Thyroid gland (tissue), 4 donors: ENCODE results near the gene TFB2M. TPM values are rescaled to one million over a fixed set of nuclear protein-coding genes. Genes with fewer than 3 reads are reported as not detected.
"Not testable (repeated sequence)": the region's sequence is repeated elsewhere in the genome, so short reads cannot be mapped to it uniquely, and the experiment has no call there.

Source experiments
- DNase-seq, 2 donors: peaks; one replicate each; pipeline ENCODE4 v3.0.0-alpha.2; 2019
- H3K27ac ChIP-seq, 3 donors: fragments of 200-600 bp; sonication (generic); 1 replicate in 2 of 3; 2 replicates in 1 of 3; pipeline ENCODE4 v1.5.1; 2016 to 2019; ENCODE audit warnings: mild to moderate bottlenecking in 1 of 3, moderate library complexity in 1 of 3
- H3K27me3 ChIP-seq: fragments of 200-600 bp; sonication (generic); one replicate; pipeline ENCODE4 v1.5.1; 2019
- H3K36me3 ChIP-seq, 2 donors: fragments of 200-600 bp; sonication (generic); one replicate each; pipeline ENCODE4 v1.5.1; 2016 to 2019
- H3K4me1 ChIP-seq, 2 donors: fragments of 200-600 bp; sonication (generic); one replicate each; pipeline ENCODE4 v1.5.1; 2017 to 2019
- H3K4me3 ChIP-seq, 3 donors: fragments of 200-600 bp; sonication (generic); replicated peaks in 1 of 3; 1 replicate in 2 of 3; 2 replicates in 1 of 3; pipeline ENCODE4 v1.5.1; 2016; ENCODE audit warnings: mild to moderate bottlenecking in 1 of 3
- H3K9me3 ChIP-seq: fragments of 200-600 bp; sonication (generic); one replicate; pipeline ENCODE4 v1.5.1; 2017
- POLR2A ChIP-seq, 2 donors: fragments of 450-650 bp; IDR thresholded peaks; one replicate each; pipeline ENCODE4 v1.6.1; 2017; ENCODE audit warnings: antibody characterized with exemption in 2 of 2, mild to moderate bottlenecking in 2 of 2, moderate library complexity in 1 of 2
- WGBS, 2 donors: methylation state at CpG; one replicate each; pipeline ENCODE4 v1.1.5; 2017; 5-methylcytosine and 5-hydroxymethylcytosine counted together
- intact Hi-C: fragments of 100-400 bp; cut with DNase I; formaldehyde crosslinking; loops from one replicate; pipeline ENCODE4 v1.15.1; 2023
- total RNA-seq, 4 donors: library from RNA; depleted of rRNA; stranded (reverse); fragments of >200 nt; gene quantifications; one replicate each; pipeline ENCODE4 v1.2.3, GENCODE V29; 2016
- TF ChIP-seq, protein P1 (sequence below), 6 experiments: fragments of 200-600 bp in 3 of 6; fragments of 450-650 bp in 3 of 6; sonication (generic) in 3 of 6; IDR thresholded peaks; one replicate each; pipeline ENCODE4 v1.5.1; 2016 to 2019; ENCODE audit warnings: antibody characterized with exemption in 6 of 6, mild to moderate bottlenecking in 2 of 6, inconsistent platforms in 1 of 6, moderate library complexity in 1 of 6

The TFB2M gene
- total RNA-seq, 4 donors from 2014 or later: 12.2 to 21.9 (median 15.9) TPM

DNA sequence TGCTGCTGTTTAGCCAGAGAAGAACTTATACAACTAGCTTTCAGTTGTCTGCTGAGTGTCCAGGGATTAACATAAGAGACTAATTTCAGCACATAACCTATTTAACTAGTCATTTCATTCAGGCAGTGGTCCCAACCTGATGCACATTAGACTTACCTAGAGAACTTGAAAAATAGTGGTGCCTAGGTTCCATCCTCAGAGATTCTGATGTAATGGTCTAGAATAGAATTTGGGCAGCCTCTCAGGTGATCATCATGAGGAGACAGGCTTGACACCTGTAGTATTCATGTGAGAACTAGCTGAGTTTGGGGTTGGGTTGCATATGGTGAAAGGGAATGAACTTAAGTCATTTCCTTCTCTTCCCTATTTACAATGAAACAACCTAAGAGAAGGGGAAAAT, 25.0 kb upstream of the TFB2M start:
- no peak overlapping the region for H3K27ac ChIP-seq
- intact Hi-C loops: no loop called here
- TF ChIP-seq, protein P1, sequence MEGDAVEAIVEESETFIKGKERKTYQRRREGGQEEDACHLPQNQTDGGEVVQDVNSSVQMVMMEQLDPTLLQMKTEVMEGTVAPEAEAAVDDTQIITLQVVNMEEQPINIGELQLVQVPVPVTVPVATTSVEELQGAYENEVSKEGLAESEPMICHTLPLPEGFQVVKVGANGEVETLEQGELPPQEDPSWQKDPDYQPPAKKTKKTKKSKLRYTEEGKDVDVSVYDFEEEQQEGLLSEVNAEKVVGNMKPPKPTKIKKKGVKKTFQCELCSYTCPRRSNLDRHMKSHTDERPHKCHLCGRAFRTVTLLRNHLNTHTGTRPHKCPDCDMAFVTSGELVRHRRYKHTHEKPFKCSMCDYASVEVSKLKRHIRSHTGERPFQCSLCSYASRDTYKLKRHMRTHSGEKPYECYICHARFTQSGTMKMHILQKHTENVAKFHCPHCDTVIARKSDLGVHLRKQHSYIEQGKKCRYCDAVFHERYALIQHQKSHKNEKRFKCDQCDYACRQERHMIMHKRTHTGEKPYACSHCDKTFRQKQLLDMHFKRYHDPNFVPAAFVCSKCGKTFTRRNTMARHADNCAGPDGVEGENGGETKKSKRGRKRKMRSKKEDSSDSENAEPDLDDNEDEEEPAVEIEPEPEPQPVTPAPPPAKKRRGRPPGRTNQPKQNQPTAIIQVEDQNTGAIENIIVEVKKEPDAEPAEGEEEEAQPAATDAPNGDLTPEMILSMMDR (IDR thresholded peaks at IDR 0.05): no peak
- TF ChIP-seq POLR2A (IDR thresholded peaks at IDR 0.05): no peak

DNA sequence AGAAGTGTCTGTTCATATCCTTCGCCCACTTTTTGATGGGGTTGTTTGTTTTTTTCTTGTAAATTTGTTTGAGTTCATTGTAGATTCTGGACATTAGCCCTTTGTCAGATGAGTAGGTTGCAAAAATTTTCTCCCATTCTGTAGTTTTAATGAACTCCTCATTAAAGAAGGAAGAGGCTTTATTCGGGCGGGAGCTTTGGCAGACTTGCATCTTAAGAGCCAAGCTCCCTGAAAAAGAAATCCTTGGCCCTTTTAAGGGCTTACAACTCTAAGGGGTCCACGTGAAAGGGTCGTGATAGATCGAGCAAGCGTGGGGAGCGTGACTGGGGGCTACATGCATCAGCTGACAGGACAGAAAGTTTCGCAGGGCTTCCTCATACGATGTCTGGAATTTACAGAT, 23.9 kb upstream of the TFB2M start:
- H3K36me3 ChIP-seq, intact Hi-C loops, H3K27ac ChIP-seq, H3K4me3 ChIP-seq, DNase-seq, H3K9me3 ChIP-seq, H3K27me3 ChIP-seq: not testable (repeated sequence)
- peaks cover 12% of the 10 kb centered on the region in 2 donors for H3K4me1 ChIP-seq
- 94 to 98% methylated on average over 10 of the region's 10 CpGs for WGBS, 2 donors

More for the DNA sequence above, 25.0 kb upstream of the TFB2M start:
- no peaks in the 10 kb centered on the region for H3K9me3 ChIP-seq
- H3K27me3 ChIP-seq: no peaks in the 10 kb centered on the region
- no peak for DNase-seq
- no peaks in the 10 kb centered on the region for H3K36me3 ChIP-seq
- peaks cover 11 to 13% of the 10 kb centered on the region in 2 donors for H3K4me1 ChIP-seq
- H3K4me3 ChIP-seq: no peak overlapping the region

DNA sequence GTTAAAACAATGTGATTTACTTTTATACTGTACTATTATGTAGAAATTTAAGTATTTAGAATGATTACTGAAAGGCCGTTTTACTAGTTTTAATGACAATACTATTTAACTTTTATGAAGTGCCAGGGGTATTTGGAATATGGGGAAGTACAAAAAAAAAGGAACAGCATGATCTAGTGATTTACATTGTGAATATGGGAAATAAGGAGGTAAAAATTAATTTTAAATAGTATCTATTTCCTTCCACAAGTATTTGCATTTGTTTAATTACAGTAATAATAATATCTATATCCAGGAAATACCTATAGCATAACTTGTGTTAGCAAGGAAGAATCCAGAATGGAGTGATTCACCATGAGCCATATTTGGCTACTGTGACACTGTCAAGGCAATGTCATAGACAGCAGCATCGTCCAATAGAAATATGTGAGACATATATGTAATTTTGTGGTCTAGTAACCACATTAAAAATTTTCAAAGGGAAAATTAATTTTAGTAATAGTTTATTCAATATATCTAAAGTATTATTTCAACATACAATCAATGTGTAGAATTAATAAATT, 22.2 kb upstream of the TFB2M start:
- DNase-seq: no peak
- H3K27me3 ChIP-seq: no peaks in the 10 kb centered on the region
- H3K4me1 ChIP-seq: peaks cover 29% of the 10 kb centered on the region in 2 donors
- H3K36me3 ChIP-seq: no peaks in the 10 kb centered on the region
- 79 to 89% methylated on average over 2 of the region's 2 CpGs for WGBS, 2 donors
- H3K27ac ChIP-seq: peak overlapping the region in 2 of 3 donors; percentile 46 to 63
- H3K9me3 ChIP-seq: no peaks in the 10 kb centered on the region
- no peak for TF ChIP-seq POLR2A (IDR thresholded peaks at IDR 0.05)
- TF ChIP-seq, protein P1 (IDR thresholded peaks at IDR 0.05): no peak
- no peak overlapping the region for H3K4me3 ChIP-seq
- intact Hi-C loops: no loop called here

DNA sequence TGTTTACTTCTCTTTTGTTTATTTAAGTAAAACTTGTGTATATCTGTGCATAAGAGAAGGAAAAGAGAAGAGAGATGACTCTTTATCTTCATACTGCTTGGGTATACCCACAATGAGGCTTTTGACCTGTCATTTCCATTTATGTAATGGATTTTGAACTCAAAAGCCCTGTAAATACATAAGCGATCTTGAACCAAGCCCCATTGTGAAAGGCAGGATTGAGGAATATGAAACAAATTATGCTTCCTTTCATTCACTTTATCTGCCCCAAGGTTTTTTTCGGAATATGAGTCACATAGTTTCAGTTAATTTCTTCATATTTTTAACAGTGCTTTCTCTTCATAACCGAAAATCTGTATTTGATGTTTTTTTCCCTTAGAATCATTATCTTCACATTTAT, 21.5 kb upstream of the TFB2M start:
- intact Hi-C loops: no loop called here
- no peak for DNase-seq
- Histone ChIP-seq H3K4me3 (no peak overlapping the region), H3K27me3 (no peaks in the 10 kb centered on the region), H3K9me3 (no peaks in the 10 kb centered on the region), H3K36me3 (no peaks in the 10 kb centered on the region), H3K4me1 (peaks cover 36% of the 10 kb centered on the region in 2 donors), H3K27ac (peak overlapping the region; percentile 43 to 63 (median 46))
- 65 to 66% methylated on average over 3 of the region's 3 CpGs for WGBS, 2 donors
- TF ChIP-seq, protein P1 (IDR thresholded peaks at IDR 0.05): no peak
- no peak for TF ChIP-seq POLR2A (IDR thresholded peaks at IDR 0.05)

DNA sequence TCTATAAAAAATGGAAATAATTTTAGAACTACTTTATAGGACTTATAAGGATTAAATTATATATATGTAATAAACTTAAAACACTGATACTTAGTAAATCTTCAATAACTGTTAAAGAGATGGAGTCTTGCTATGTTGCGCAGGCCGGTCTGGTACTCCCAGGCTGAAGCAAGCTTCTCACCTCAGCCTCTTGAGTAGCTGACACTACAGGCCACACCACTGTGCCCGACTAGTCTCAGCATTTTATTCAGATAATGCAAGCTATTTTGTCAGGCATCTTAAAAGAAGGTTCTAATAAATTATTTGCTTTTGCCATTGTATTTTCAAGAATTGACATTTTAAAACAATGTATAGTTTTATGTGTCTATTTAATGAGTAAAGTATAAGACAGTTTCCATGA, 21.0 kb upstream of the TFB2M start:
- Histone ChIP-seq H3K4me1 (peaks cover 40 to 41% of the 10 kb centered on the region in 2 donors), H3K36me3 (no peaks in the 10 kb centered on the region), H3K27ac (peak overlapping the region; percentile 4 to 63 (median 43)), H3K4me3 (no peak overlapping the region), H3K27me3 (no peaks in the 10 kb centered on the region), H3K9me3 (no peaks in the 10 kb centered on the region)
- intact Hi-C loops: no loop called here
- TF ChIP-seq POLR2A (IDR thresholded peaks at IDR 0.05): no peak
- TF ChIP-seq, protein P1 (IDR thresholded peaks at IDR 0.05): no peak
- WGBS, 2 donors: 79 to 83% methylated on average over 3 of the region's 3 CpGs
- no peak for DNase-seq
